Pancreas (tissue), 10 donors: Measurements from ENCODE around the gene CPM. TPM values are rescaled to one million over a fixed set of nuclear protein-coding genes. Genes with fewer than 3 reads are reported as not detected.

Experiments used
- ATAC-seq, 4 donors: fragments of 200-7000 bp; cut with Tn5 transposase; one replicate each; pipeline versions ENCODE4 v1.8.0 to v1.9.1; 2020; ENCODE audit warnings: mild to moderate bottlenecking in 4 of 4, moderate library complexity in 4 of 4
- DNase-seq, 6 donors: peaks; one replicate each; pipeline ENCODE4 v3.0.0-alpha.2; 2020
- FAIRE-seq: peaks from 2 replicates; lab custom pipeline; 2012; peaks lifted over from hg19 to GRCh38; lab: Jason Lieb, UNC
- H3K27ac ChIP-seq, 4 donors: fragments of 200-600 bp; sonication (generic); 1 replicate in 3 of 4; 2 replicates in 1 of 4; pipeline versions ENCODE4 v1.5.0 to v1.8.0; 2020
- H3K27me3 ChIP-seq, 4 donors: fragments of 200-600 bp; one replicate each; pipeline ENCODE4 v1.8.0; 2021
- H3K36me3 ChIP-seq, 3 donors: fragments of 200-600 bp; sonication (generic) in 1 of 3; one replicate each; pipeline versions ENCODE4 v1.5.0 to v1.8.0; 2020 to 2021
- H3K4me1 ChIP-seq, 3 donors: fragments of 200-600 bp; one replicate each; pipeline ENCODE4 v1.8.0; 2021
- H3K4me3 ChIP-seq, 4 donors: fragments of 200-600 bp; sonication (generic) in 2 of 4; one replicate each; pipeline versions ENCODE4 v1.5.0 to v1.8.0; 2020 to 2021
- H3K9me3 ChIP-seq, 4 donors: fragments of 200-600 bp; one replicate each; pipeline ENCODE4 v1.8.0; 2021
- CTCF ChIP-seq, 4 donors: fragments of 200-600 bp; sonication (generic) in 3 of 4; IDR thresholded peaks; one replicate each; pipeline versions ENCODE4 v1.5.0 to v1.8.0; 2021; ENCODE audit warnings: antibody characterized with exemption in 4 of 4
- WGBS, 2 donors: extraction: QIAGEN DNeasy Blood & Tissue Kit; methylation state at CpG; one replicate each; pipeline ENCODE4 v1.1.7; 2013; 5-methylcytosine and 5-hydroxymethylcytosine counted together
- intact Hi-C, 3 donors: fragments of 100-400 bp; cut with DNase I; formaldehyde crosslinking; loops; one replicate each; pipeline versions ENCODE4 v1.11.1 to v1.14.2; 2022
- polyA plus RNA-seq, 2 donors: library from polyadenylated mRNA; stranded (reverse); fragments of 200-250 nt; gene quantifications; one replicate each; pipeline ENCODE4 v1.2.3, GENCODE V29; 2013
- total RNA-seq, 6 donors: library from RNA; stranded (reverse); fragmentation: NEBNext Ultra II Directional in 4 of 6; extraction: Animal tissue kit (Norgen Biotek cat#: 25700) in 4 of 6; gene quantifications; one replicate each; pipeline versions ENCODE4 v1.2.1 to v1.2.4, GENCODE V29; 2021 to 2023
- donor health status: healthy with polysubstance abuse.
- donor health status: DM: no; HTN: no; CAD: no; lungs with moderate emphysema.
- donor health status: DM: no; HTN: no; CAD: no.
- donor health status: control.
- donor health status: control.
- donor health status: Bipolar disorder and iron deficiency.
- donor health status: DM: yes; HTN: yes; CAD: no.
- donor health status: DM: no; HTN: no; CAD: no.
- donor health status: DM: no; HTN: no; CAD: no.
- donor health status: DM: yes; HTN: yes; CAD: no.

CPM gene
- total and polyA plus RNA-seq, 8 donors, result 4.3 to 49.2 (median 11.1) TPM

DNA sequence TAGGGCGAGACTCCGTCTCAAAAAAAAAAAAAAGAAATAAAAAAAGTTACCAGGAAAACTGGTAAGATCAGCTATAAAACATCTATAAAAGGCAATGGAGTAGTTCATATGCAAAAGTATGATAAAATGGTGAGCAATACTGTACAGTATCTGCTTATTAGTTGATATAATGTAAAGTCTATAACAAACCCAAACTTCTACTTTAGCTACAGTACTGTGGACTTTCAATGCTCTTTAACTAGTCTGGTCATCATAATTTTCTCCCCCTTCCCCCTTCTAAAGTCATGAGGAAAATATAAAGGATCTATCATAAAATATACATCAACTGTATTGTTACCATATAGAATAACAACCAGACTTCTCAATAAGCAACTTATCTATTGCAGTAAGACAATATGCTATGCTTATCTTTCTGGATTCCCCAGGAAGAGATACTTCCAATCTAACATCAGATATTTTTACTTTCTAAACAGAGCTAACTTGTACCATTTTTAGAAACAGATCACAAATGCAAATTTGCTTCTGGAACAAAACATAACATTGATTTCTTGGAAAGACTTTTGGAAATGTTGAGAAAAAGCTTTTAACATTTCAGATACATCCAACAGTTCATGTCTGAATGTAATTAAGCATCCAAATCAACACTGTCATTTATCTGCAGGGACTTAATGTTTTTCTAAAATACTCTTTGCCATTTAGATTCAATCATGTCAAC, 81.2 kb downstream of the CPM start:
- intact Hi-C loops, result no loop called here
- no peak for TF ChIP-seq CTCF (IDR thresholded peaks at IDR 0.05)
- WGBS, 2 donors, result 76 to 78% methylated on average over 2 of the region's 2 CpGs
- no peak overlapping the region for H3K4me3 ChIP-seq
- ATAC-seq (no peak), FAIRE-seq (no peak), DNase-seq (no peak)
- H3K9me3 ChIP-seq, result no peaks in the 10 kb centered on the region
- no peaks in the 10 kb centered on the region for H3K4me1 ChIP-seq
- no peaks in the 10 kb centered on the region for H3K36me3 ChIP-seq
- H3K27me3 ChIP-seq, result no peaks in the 10 kb centered on the region
- no peak overlapping the region for H3K27ac ChIP-seq

GRCh38 chr12:68850390-68850789, 82.6 kb downstream of the CPM start:
- WGBS, 2 donors, result 54 to 64% methylated on average over 4 of the region's 4 CpGs
- no peak overlapping the region for H3K27ac ChIP-seq

DNA sequence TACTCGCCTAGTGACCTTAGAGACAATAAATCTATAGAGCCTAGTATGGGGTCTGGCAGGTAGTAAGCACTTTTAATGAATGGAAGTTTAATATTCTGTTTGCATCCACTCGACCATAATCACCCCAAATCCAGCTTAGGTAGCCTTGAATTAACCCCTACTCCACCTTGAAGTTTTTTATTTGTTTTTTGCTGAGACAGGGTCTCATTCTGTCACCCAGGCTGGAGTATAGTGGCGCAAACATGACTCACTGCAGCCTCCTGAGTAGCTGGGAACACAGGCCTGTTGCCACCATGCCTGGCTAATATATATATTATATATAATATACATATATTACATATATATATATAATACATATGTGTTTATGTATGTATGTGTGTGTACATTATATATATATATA, 86.2 kb downstream of the CPM start:
- 69% methylated on average over 3 of the region's 3 CpGs for WGBS, 2 donors
- no peak overlapping the region for H3K4me3 ChIP-seq
- no peak for DNase-seq
- no peaks in the 10 kb centered on the region for H3K27me3 ChIP-seq
- intact Hi-C loops, result no loop called here
- no peak for FAIRE-seq
- no peak for ATAC-seq
- H3K36me3 ChIP-seq, result peaks cover 0 to 18% (median 0%) of the 10 kb centered on the region in 3 donors
- no peaks in the 10 kb centered on the region for H3K9me3 ChIP-seq
- H3K4me1 ChIP-seq, result no peaks in the 10 kb centered on the region
- TF ChIP-seq CTCF (IDR thresholded peaks at IDR 0.05), result no peak
- H3K27ac ChIP-seq, result no peak overlapping the region

More at GRCh38 chr12:68850390-68850789, 82.6 kb downstream of the CPM start:
- H3K9me3 ChIP-seq, result no peaks in the 10 kb centered on the region
- DNase-seq (no peak), ATAC-seq (no peak), FAIRE-seq (no peak)
- TF ChIP-seq CTCF (IDR thresholded peaks at IDR 0.05), result no peak
- no peaks in the 10 kb centered on the region for H3K27me3 ChIP-seq
- H3K4me1 ChIP-seq, result no peaks in the 10 kb centered on the region
- no peak overlapping the region for H3K4me3 ChIP-seq
- no peaks in the 10 kb centered on the region for H3K36me3 ChIP-seq
- intact Hi-C loops, result no loop called here

DNA sequence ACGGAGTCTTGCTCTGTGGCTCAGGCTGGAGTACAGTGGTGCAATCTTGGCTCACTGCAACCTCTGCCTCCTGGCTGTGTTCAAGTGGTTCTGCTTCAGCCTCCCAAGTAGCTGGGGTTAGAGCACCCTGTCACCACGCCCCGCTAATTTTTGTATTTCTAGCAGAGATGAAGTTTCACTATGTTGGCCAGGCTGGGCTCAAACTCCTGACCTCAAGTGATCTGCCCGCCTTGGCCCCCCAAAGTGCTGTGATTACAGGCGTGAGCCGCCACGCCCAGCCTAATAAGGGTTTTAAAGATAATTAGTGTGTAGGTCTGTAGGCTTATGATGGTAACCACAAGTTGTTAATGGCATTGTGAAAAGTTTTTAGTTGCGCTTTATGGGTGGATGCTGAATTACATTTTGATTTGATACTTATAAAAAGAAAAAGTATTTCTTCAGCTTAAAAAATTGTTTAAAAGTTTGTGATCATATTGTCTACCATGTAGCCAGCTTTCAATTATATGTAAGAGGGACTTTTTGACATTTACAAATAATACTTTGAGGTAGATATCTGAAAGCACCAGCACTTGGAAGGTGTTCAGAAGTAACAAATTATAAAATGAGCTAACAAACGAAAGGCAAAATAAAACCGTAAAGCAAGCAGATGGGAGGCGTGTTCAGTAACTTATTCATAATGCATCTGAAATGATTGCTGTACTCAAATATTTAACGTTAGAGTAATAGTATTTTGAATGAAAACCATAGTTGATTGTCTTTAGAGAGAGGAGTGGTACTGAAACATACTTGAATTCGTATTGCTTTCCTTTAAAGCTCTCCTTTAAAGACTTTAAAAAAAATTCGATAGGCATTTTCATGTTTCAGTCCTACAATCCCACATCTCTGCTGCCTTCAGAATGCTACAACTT, 87.9 kb downstream of the CPM start:
- 93 to 95% methylated on average over 14 of the region's 14 CpGs for WGBS, 2 donors
- H3K27me3 ChIP-seq, result no peaks in the 10 kb centered on the region
- no peaks in the 10 kb centered on the region for H3K4me1 ChIP-seq
- no peak for FAIRE-seq
- peaks cover 0 to 36% (median 6%) of the 10 kb centered on the region in 3 donors for H3K36me3 ChIP-seq
- ATAC-seq, result no peak
- no peak overlapping the region for H3K27ac ChIP-seq
- no peak overlapping the region for H3K4me3 ChIP-seq
- H3K9me3 ChIP-seq, result no peaks in the 10 kb centered on the region
- DNase-seq, result no peak
- intact Hi-C loops, result no loop called here
- no peak for TF ChIP-seq CTCF (IDR thresholded peaks at IDR 0.05)
